Psoas muscle (tissue), 8 donors: ENCODE results near the gene TPRKB. TPM values are rescaled to one million over a fixed set of nuclear protein-coding genes. Genes with fewer than 3 reads are reported as not detected.

ENCODE experiments used
- ATAC-seq, 4 donors: fragments of 200-7000 bp; cut with Tn5 transposase; one replicate each; pipeline ENCODE4 v1.9.1; 2020; ENCODE audit warnings: moderate library complexity in 3 of 4, mild to moderate bottlenecking in 2 of 4
- DNase-seq, 2 donors: peaks; one replicate each; pipeline ENCODE4 v3.0.0-alpha.2; 2020
- H3K27ac ChIP-seq: fragments of 200-600 bp; one replicate; pipeline ENCODE4 v1.8.0; 2022
- H3K27me3 ChIP-seq, 3 donors: fragments of 200-600 bp in 1 of 3; one replicate each; pipeline versions ENCODE4 v1.6.1 to v1.8.0; 2013 to 2022; ENCODE audit warnings: low read length in 2 of 3, mild to moderate bottlenecking in 2 of 3, moderate library complexity in 1 of 3; ENCODE audit not compliant: insufficient read depth in 3 of 3
- H3K36me3 ChIP-seq, 2 donors: fragments of 200-600 bp in 1 of 2; one replicate each; pipeline versions ENCODE4 v1.6.1 to v1.8.0; 2013 to 2022; ENCODE audit warnings: low read depth in 1 of 2, mild to moderate bottlenecking in 1 of 2, moderate library complexity in 1 of 2; ENCODE audit not compliant: insufficient read depth in 1 of 2
- H3K4me1 ChIP-seq: fragments of 200-600 bp; one replicate; pipeline ENCODE4 v1.8.0; 2022
- H3K4me3 ChIP-seq: fragments of 200-600 bp; one replicate; pipeline ENCODE4 v1.8.0; 2022; ENCODE audit warnings: mild to moderate bottlenecking
- H3K9me3 ChIP-seq: fragments of 200-600 bp; one replicate; pipeline ENCODE4 v1.8.0; 2022
- CTCF ChIP-seq: fragments of 200-600 bp; IDR thresholded peaks from one replicate; pipeline ENCODE4 v1.8.0; 2022; ENCODE audit warnings: antibody characterized with exemption
- WGBS, 3 donors: extraction: QIAGEN DNeasy Blood & Tissue Kit; methylation state at CpG; one replicate each; pipeline versions ENCODE4 v1.1.6 to v1.1.7; 2013; 5-methylcytosine and 5-hydroxymethylcytosine counted together
- intact Hi-C, 2 donors: fragments of 100-400 bp; cut with DNase I; formaldehyde crosslinking; loops; one replicate each; pipeline versions ENCODE4 v1.11.0 to v1.14.2; 2022
- polyA plus RNA-seq, 3 donors: library from polyadenylated mRNA; stranded (reverse); fragments of 200-250 nt; gene quantifications; one replicate each; pipeline ENCODE4 v1.2.3, GENCODE V29; 2013
- total RNA-seq, 4 donors: library from RNA; stranded (reverse); fragmentation: NEBNext Ultra II Directional in 2 of 4; extraction: Animal tissue kit (Norgen Biotek cat#: 25700) in 2 of 4; gene quantifications; one replicate each; pipeline versions ENCODE4 v1.2.1 to v1.2.4, GENCODE V29; 2021 to 2023
- donor health status: healthy with polysubstance abuse.
- donor health status: DM: no; HTN: no; CAD: no; lungs with moderate emphysema.
- donor health status: Bipolar disorder and iron deficiency.
- donor health status: healthy.
- donor health status: DM: yes; HTN: yes; CAD: no.
- donor health status: DM: no; HTN: no; CAD: no.
- donor health status: DM: no; HTN: no; CAD: no.
- donor health status: DM: yes; HTN: yes; CAD: no.

The TPRKB gene
- total and polyA plus RNA-seq, 7 donors, result 21.8 to 130 (median 35.1) TPM

GRCh38 chr2:73776869-73777519, 39.8 kb upstream of the TPRKB start:
- H3K9me3 ChIP-seq, result no peaks in the 10 kb centered on the region
- DNase-seq, result no peak
- intact Hi-C loops, result loop anchor here in 1 of 2 donors (10.0 kb wide), 1 partner anchor 82 kb away; no protein-coding TSS in a partner anchor
- WGBS, 3 donors, result 83 to 87% (median 84%) methylated on average over 8 of the region's 8 CpGs
- no peak for ATAC-seq
- TF ChIP-seq CTCF, result no peak
- no peaks in the 10 kb centered on the region for H3K27me3 ChIP-seq
- peaks cover 2 to 60% of the 10 kb centered on the region in 2 donors for H3K36me3 ChIP-seq
- no peak overlapping the region for H3K4me3 ChIP-seq
- H3K27ac ChIP-seq, result no peak overlapping the region
- peaks cover 5% of the 10 kb centered on the region for H3K4me1 ChIP-seq

DNA sequence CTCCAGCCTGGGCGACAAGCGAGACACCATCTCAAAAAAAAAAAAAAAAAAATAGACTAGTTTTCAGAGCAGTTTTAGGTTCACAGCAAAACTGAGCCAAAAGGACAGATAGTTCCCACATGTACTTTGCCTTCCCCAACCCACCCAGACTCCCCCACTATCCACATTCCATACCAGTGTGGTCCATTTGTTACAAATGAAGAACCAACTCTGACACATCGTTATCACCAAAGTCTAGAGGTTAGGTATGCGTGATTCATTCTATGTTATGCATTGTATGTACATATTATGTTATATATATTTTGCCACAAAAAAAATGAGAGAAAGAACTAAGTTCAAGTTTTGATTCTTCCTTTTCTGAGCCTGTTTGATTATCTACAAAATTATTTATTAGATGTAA, 39.2 kb upstream of the TPRKB start:
- 91 to 97% (median 94%) methylated on average over 3 to 4 of the region's 4 CpGs for WGBS, 3 donors
- Histone ChIP-seq H3K4me3 (no peak overlapping the region), H3K9me3 (no peaks in the 10 kb centered on the region), H3K27me3 (no peaks in the 10 kb centered on the region), H3K27ac (no peak overlapping the region), H3K4me1 (peaks cover 5% of the 10 kb centered on the region), H3K36me3 (peaks cover 2 to 65% of the 10 kb centered on the region in 2 donors)
- intact Hi-C loops, result loop anchor here in 1 of 2 donors (10.0 kb wide), 1 partner anchor 82 kb away; no protein-coding TSS in a partner anchor
- ATAC-seq (no peak), DNase-seq (no peak)
- no peak for TF ChIP-seq CTCF

DNA sequence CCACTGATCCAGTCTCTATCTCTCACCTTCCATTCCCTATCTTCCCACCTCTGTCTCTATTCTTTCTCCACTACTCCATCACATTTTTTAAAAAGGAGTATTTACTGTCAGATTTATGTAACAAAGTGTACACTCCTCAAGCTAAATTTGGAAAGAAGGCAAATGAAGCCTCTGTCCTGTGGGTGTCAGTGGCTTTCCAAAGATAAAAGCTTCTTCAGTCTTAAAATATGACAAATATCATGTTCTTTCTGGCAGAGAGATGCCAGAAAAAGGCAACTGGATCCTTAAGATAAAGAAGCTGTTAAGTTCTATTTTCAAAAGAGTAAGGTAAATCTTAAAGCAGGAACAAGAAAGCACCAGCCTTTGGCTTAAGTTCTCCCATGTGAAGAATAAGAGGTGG, 35.7 kb upstream of the TPRKB start:
- H3K4me1 ChIP-seq, result no peaks in the 10 kb centered on the region
- no peaks in the 10 kb centered on the region for H3K9me3 ChIP-seq
- no peak overlapping the region for H3K4me3 ChIP-seq
- no peaks in the 10 kb centered on the region for H3K27me3 ChIP-seq
- peaks cover 2 to 93% of the 10 kb centered on the region in 2 donors for H3K36me3 ChIP-seq
- no peak overlapping the region for H3K27ac ChIP-seq
- no peak for ATAC-seq
- no peak for TF ChIP-seq CTCF
- no peak for DNase-seq
- intact Hi-C loops, result loop anchor here in 1 of 2 donors (10.0 kb wide), 1 partner anchor 78 kb away; no protein-coding TSS in a partner anchor

- H3K27ac ChIP-seq, result no peak overlapping the region
- no peak for TF ChIP-seq CTCF
- no peak overlapping the region for H3K4me3 ChIP-seq
- no peaks in the 10 kb centered on the region for H3K4me1 ChIP-seq
- DNase-seq (no peak), ATAC-seq (no peak)
- H3K27me3 ChIP-seq, result no peaks in the 10 kb centered on the region
- H3K9me3 ChIP-seq, result no peaks in the 10 kb centered on the region
- intact Hi-C loops, result loop anchor here in 1 of 2 donors (10.0 kb wide), 1 partner anchor 76 kb away; no protein-coding TSS in a partner anchor
- 73 to 78% (median 76%) methylated on average over 3 of the region's 3 CpGs for WGBS, 3 donors
- H3K36me3 ChIP-seq, result peaks cover 0 to 92% of the 10 kb centered on the region in 2 donors
Measured at GRCh38 chr2:73770725-73771124, 33.6 kb upstream of the TPRKB start.

DNA sequence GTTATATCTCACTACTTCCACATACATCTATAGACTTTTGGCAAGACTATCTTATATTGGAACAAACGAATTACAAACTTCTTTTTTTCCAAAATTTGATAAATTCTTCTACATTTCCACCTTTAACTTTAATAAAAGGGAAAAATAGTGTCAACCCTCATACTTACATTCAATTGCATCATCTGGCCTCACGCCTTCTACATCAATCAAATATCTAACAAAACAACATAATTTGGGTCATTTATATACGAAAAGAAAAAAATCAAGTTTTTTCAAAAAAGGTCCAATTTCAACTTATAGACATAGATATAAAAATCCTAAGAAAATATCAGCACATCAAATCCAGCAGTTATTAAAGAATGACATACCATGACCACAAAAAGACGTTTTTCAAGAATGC, 29.8 kb upstream of the TPRKB start:
- Histone ChIP-seq H3K36me3 (peaks cover 0 to 94% of the 10 kb centered on the region in 2 donors), H3K27ac (no peak overlapping the region), H3K4me1 (no peaks in the 10 kb centered on the region), H3K27me3 (no peaks in the 10 kb centered on the region), H3K9me3 (no peaks in the 10 kb centered on the region), H3K4me3 (no peak overlapping the region)
- ATAC-seq, result no peak
- intact Hi-C loops, result no loop called here
- WGBS, 3 donors, result 90 to 95% (median 91%) methylated on average over 4 of the region's 4 CpGs
- no peak for TF ChIP-seq CTCF
- no peak for DNase-seq
